HEK293 (cell line): ENCODE results near the gene SOAT2.

ENCODE experiments used
- CTCF ChIA-PET: fragments of 350-600 bp; formaldehyde crosslinking; extraction: SDS; loops from one replicate; lab custom pipeline; 2021; ENCODE audit warnings: antibody characterized with exemption; lab: Yijun Ruan, JAX
- POLR2A ChIA-PET: fragments of 300-600 bp; formaldehyde crosslinking; extraction: SDS; loops from one replicate; lab custom pipeline; 2020; ENCODE audit warnings: antibody characterized with exemption, inconsistent platforms; lab: Yijun Ruan, JAX
- H3K27ac ChIP-seq: fragments of 200-500 bp; sonication (Bioruptor generic); 2 replicates; pipeline ENCODE4 v1.5.1; 2014; ENCODE audit warnings: low read depth, low read length, control low read depth, inconsistent platforms; ENCODE audit errors: extremely low read depth
- H3K36me3 ChIP-seq, 2 experiments: fragments of 200-500 bp in 1 of 2; sonication (Bioruptor generic) in 1 of 2; 1 replicate in 1 of 2; 2 replicates in 1 of 2; pipeline ENCODE4 v1.5.1; 2014 to 2017; ENCODE audit warnings: inconsistent platforms in 2 of 2, low read length in 2 of 2; ENCODE audit not compliant: control insufficient read depth in 2 of 2, insufficient read depth in 1 of 2
- H3K4me1 ChIP-seq: fragments of 200-500 bp; sonication (Bioruptor generic); 2 replicates; pipeline ENCODE4 v1.5.1; 2014; ENCODE audit warnings: mild to moderate bottlenecking, low read length, inconsistent platforms; ENCODE audit not compliant: control insufficient read depth, insufficient read depth
- H3K4me3 ChIP-seq: 2 replicates; pipeline ENCODE4 v1.5.1; 2011; ENCODE audit warnings: low read depth, mild to moderate bottlenecking, control low read depth, low read length, moderate library complexity
- H3K9me3 ChIP-seq: fragments of 200-500 bp; sonication (Bioruptor generic); 2 replicates; pipeline ENCODE4 v1.5.1; 2014; ENCODE audit warnings: low read depth, low read length, inconsistent platforms; ENCODE audit not compliant: control insufficient read depth, insufficient read depth
- GLIS1 ChIP-seq: fragments of 450-650 bp; formaldehyde crosslinking; IDR thresholded peaks from 2 replicates; pipeline ENCODE4 v1.5.1; 2016; ENCODE audit warnings: missing biosample characterization, missing genetic modification characterization
- KLF1 ChIP-seq: fragments of 450-650 bp; formaldehyde crosslinking; IDR thresholded peaks from 2 replicates; pipeline ENCODE4 v1.5.1; 2016; ENCODE audit warnings: missing biosample characterization, missing genetic modification characterization
- PRDM10 ChIP-seq: fragments of 450-650 bp; formaldehyde crosslinking; IDR thresholded peaks from 2 replicates; pipeline ENCODE4 v1.5.1; 2016; ENCODE audit warnings: missing biosample characterization, missing genetic modification characterization
- SALL2 ChIP-seq: fragments of 450-650 bp; formaldehyde crosslinking; IDR thresholded peaks from 2 replicates; pipeline ENCODE4 v1.5.0; 2017; ENCODE audit warnings: missing biosample characterization, mild to moderate bottlenecking, missing genetic modification characterization, borderline replicate concordance
- TSHZ1 ChIP-seq: fragments of 450-650 bp; formaldehyde crosslinking; IDR thresholded peaks from 2 replicates; pipeline ENCODE4 v1.5.1; 2016; ENCODE audit warnings: missing biosample characterization, missing genetic modification characterization, borderline replicate concordance
- YY1 ChIP-seq: fragments of 450-650 bp; formaldehyde crosslinking; IDR thresholded peaks from 2 replicates; pipeline ENCODE4 v1.5.1; 2018; ENCODE audit warnings: missing biosample characterization, missing genetic modification characterization
- ZBTB17 ChIP-seq: fragments of 450-650 bp; formaldehyde crosslinking; IDR thresholded peaks from 2 replicates; pipeline ENCODE4 v1.5.1; 2016; ENCODE audit warnings: missing biosample characterization, missing genetic modification characterization
- ZBTB44 ChIP-seq: fragments of 450-650 bp; IDR thresholded peaks from 2 replicates; pipeline ENCODE4 v1.5.1; 2018; ENCODE audit warnings: missing biosample characterization, mild to moderate bottlenecking, missing genetic modification characterization
- ZBTB6 ChIP-seq: fragments of 450-650 bp; formaldehyde crosslinking; IDR thresholded peaks from 2 replicates; pipeline ENCODE4 v1.5.1; 2017; ENCODE audit warnings: missing biosample characterization, missing genetic modification characterization
- ZFP69B ChIP-seq: fragments of 450-650 bp; formaldehyde crosslinking; IDR thresholded peaks from 2 replicates; pipeline ENCODE4 v1.5.1; 2016; ENCODE audit warnings: missing biosample characterization, missing genetic modification characterization
- ZNF223 ChIP-seq: fragments of 450-650 bp; formaldehyde crosslinking; IDR thresholded peaks from 2 replicates; pipeline ENCODE4 v1.5.1; 2016; ENCODE audit warnings: missing biosample characterization, missing genetic modification characterization
- ZNF26 ChIP-seq: fragments of 450-650 bp; formaldehyde crosslinking; IDR thresholded peaks from 2 replicates; pipeline ENCODE4 v1.5.1; 2016; ENCODE audit warnings: missing biosample characterization, missing genetic modification characterization
- ZNF366 ChIP-seq: fragments of 450-650 bp; formaldehyde crosslinking; conservative IDR thresholded peaks from 2 replicates; pipeline ENCODE4 v1.5.1; 2016; ENCODE audit warnings: missing biosample characterization, missing genetic modification characterization
- ZNF394 ChIP-seq: fragments of 450-650 bp; formaldehyde crosslinking; IDR thresholded peaks from 2 replicates; pipeline ENCODE4 v1.5.1; 2016; ENCODE audit warnings: missing biosample characterization, missing genetic modification characterization, mild to moderate bottlenecking, moderate library complexity, borderline replicate concordance
- ZNF398 ChIP-seq: fragments of 450-650 bp; formaldehyde crosslinking; IDR thresholded peaks from 2 replicates; pipeline ENCODE4 v1.5.1; 2017; ENCODE audit warnings: missing biosample characterization, missing genetic modification characterization
- ZNF580 ChIP-seq: fragments of 450-650 bp; formaldehyde crosslinking; IDR thresholded peaks from 2 replicates; pipeline ENCODE4 v1.5.1; 2016; ENCODE audit warnings: missing biosample characterization, missing genetic modification characterization
- ZNF610 ChIP-seq: fragments of 450-650 bp; formaldehyde crosslinking; IDR thresholded peaks from 2 replicates; pipeline ENCODE4 v1.5.1; 2016; ENCODE audit warnings: missing biosample characterization, missing genetic modification characterization, borderline replicate concordance
- ZSCAN5A ChIP-seq: fragments of 450-650 bp; formaldehyde crosslinking; IDR thresholded peaks from 2 replicates; pipeline ENCODE4 v1.5.1; 2016; ENCODE audit warnings: missing biosample characterization, missing genetic modification characterization

Gene SOAT2

GRCh38 chr12:53171725-53172329 is 68.5 kb downstream of the SOAT2 start (continued):
- TF ChIP-seq ZSCAN5A (tag by site-specific recombination) (no peak), ZNF398 (peak; percentile 68), ZNF223 (tag by site-specific recombination) (no peak), KLF1 (tag by site-specific recombination) (0 out of 2 replicates have a peak, but pooled peaks have one; percentile 7), ZNF366 (tag by site-specific recombination) (peak; percentile 53), YY1 (tag by site-specific recombination) (no peak), ZNF26 (tag by site-specific recombination) (no peak), SALL2 (tag by site-specific recombination) (no peak), ZNF610 (no peak), ZNF580 (no peak), PRDM10 (tag by site-specific recombination) (peak; percentile 15; the same call in 1 of the 2 replicates), GLIS1 (tag by site-specific recombination) (peak; percentile 92)

- H3K27ac ChIP-seq, result peak overlapping the region; percentile 35; the same call in 1 of the 2 replicates
- 0 out of 2 replicates have a peak, but pooled peaks have one; percentile 38 for TF ChIP-seq ZFP69B (tag by site-specific recombination)
- peak; percentile 69 for TF ChIP-seq ZNF394 (tag by site-specific recombination)
- TF ChIP-seq ZBTB17, result peak; percentile 50
- 0 out of 2 replicates have a peak, but pooled peaks have one; percentile 30 for TF ChIP-seq ZBTB6 (tag by site-specific recombination)
- no peak for TF ChIP-seq ZBTB44
- no peak for TF ChIP-seq TSHZ1 (tag by site-specific recombination)
- peaks cover 0 to 17% of the 10 kb centered on the region in 2 experiments; a peak in 2 of 3 replicates for H3K36me3 ChIP-seq
- ChIA-PET POLR2A (interaction anchor here (1.5 to 2.9 kb wide), 4 partner anchors 8 to 124 kb away, joined by 3 to 18 read pairs (median 4); partner anchors contain the start of genes CSAD and ZNF740), CTCF (interaction anchor here (0.6 to 6.2 kb wide), 4 partner anchors 13 to 122 kb away, joined by 3 to 52 read pairs (median 4); no protein-coding TSS in a partner anchor)
- H3K4me3 ChIP-seq, result no peak overlapping the region
- H3K4me1 ChIP-seq, result peaks cover 17% of the 10 kb centered on the region
- no peaks in the 10 kb centered on the region for H3K9me3 ChIP-seq
Measured at GRCh38 chr12:53172352-53172751, 69.1 kb downstream of the SOAT2 start.
